LNCaP clone FGC (cell line): Measurements from ENCODE around the gene KRTAP13-2.

Experiments
- DNase-seq: peaks from one replicate; pipeline ENCODE4 v3.0.0-alpha.2; 2011; ENCODE audit warnings: low read depth
- H3K4me3 ChIP-seq: 2 replicates; pipeline ENCODE4 v1.5.1; 2011; ENCODE audit warnings: mild to moderate bottlenecking, low read depth, low read length, control low read depth
- CTCF ChIP-seq: IDR thresholded peaks from 2 replicates; pipeline ENCODE4 v1.5.1; 2012; ENCODE audit warnings: mild to moderate bottlenecking; ENCODE audit not compliant: control insufficient read depth, insufficient read depth; ENCODE audit errors: extremely low read depth

Gene KRTAP13-2

GRCh38 chr21:30354308-30355005 is 17.6 kb downstream of the KRTAP13-2 start:
- DNase-seq: no peak
- no peak overlapping the region for H3K4me3 ChIP-seq
- TF ChIP-seq CTCF: no peak

GRCh38 chr21:30351534-30351933 is 20.5 kb downstream of the KRTAP13-2 start:
- no peak for DNase-seq
- H3K4me3 ChIP-seq: no peak overlapping the region
- TF ChIP-seq CTCF: no peak

GRCh38 chr21:30349572-30349971 is 22.5 kb downstream of the KRTAP13-2 start:
- no peak overlapping the region for H3K4me3 ChIP-seq
- DNase-seq: no peak
- TF ChIP-seq CTCF: no peak

- TF ChIP-seq CTCF: no peak
- H3K4me3 ChIP-seq: no peak within 1 kb of the TSS
- DNase-seq: no peak
Observed at GRCh38 chr21:30348506-30348905, 23.6 kb downstream of the KRTAP13-2 start, which contains the start of gene KRTAP23-1. KRTAP23-1 (minus strand) TSS chr21:30348606; CDS start chr21:30348606, 0 bp downstream.

- H3K4me3 ChIP-seq: no peak overlapping the region
- no peak for DNase-seq
- TF ChIP-seq CTCF: no peak
Observed at GRCh38 chr21:30345014-30345413, 27.1 kb downstream of the KRTAP13-2 start.

- DNase-seq: peak; percentile 81
- TF ChIP-seq CTCF: peak; percentile 78
Observed at GRCh38 chr21:30340714-30341573, 31.1 kb downstream of the KRTAP13-2 start.

More at GRCh38 chr21:30340714-30341573, 31.1 kb downstream of the KRTAP13-2 start:
- H3K4me3 ChIP-seq: no peak overlapping the region
